ENCODE measurements around the gene ALCAM.

DNA sequence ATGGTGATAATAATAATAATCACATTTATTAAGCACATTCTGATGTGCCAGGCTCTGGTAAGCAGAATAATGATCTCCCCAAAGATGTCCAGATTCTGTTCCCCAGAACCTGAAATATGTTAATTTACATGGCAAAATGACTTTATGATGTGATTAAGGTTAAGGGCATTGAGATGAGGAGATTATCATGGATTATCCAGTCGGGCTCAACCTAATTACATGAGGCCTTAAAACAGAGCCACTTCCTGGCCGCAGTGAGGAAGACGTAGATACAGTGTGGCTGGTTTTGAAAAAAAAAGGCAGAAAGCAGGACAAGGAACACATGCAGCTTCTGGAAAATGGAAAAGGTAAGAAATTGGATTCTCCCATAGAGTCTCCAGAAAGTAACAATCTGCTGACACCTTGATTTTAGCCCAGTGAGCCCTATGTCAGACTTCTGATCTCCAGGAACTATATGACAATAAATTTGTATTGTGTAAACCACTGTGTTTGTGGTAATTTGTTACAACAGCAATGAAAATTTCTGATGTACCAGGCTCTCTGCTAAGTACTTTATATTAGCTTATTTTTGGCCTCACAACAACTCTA is 126.7 kb downstream of the ALCAM start:
- TF ChIP-seq, protein P1, sequence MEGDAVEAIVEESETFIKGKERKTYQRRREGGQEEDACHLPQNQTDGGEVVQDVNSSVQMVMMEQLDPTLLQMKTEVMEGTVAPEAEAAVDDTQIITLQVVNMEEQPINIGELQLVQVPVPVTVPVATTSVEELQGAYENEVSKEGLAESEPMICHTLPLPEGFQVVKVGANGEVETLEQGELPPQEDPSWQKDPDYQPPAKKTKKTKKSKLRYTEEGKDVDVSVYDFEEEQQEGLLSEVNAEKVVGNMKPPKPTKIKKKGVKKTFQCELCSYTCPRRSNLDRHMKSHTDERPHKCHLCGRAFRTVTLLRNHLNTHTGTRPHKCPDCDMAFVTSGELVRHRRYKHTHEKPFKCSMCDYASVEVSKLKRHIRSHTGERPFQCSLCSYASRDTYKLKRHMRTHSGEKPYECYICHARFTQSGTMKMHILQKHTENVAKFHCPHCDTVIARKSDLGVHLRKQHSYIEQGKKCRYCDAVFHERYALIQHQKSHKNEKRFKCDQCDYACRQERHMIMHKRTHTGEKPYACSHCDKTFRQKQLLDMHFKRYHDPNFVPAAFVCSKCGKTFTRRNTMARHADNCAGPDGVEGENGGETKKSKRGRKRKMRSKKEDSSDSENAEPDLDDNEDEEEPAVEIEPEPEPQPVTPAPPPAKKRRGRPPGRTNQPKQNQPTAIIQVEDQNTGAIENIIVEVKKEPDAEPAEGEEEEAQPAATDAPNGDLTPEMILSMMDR (IDR thresholded peaks at IDR 0.05) = no peak
- TF ChIP-seq POLR2A (IDR thresholded peaks at IDR 0.05) = no peak
- TF ChIP-seq POLR2AphosphoS5 (IDR thresholded peaks at IDR 0.05) = no peak
